A204.1 (cell line): ENCODE data around the gene SPATS2.

ENCODE experiments used
- FAIRE-seq: peaks from 2 replicates; lab custom pipeline; 2012; peaks lifted over from hg19 to GRCh38; lab: Jason Lieb, UNC

Gene SPATS2

DNA sequence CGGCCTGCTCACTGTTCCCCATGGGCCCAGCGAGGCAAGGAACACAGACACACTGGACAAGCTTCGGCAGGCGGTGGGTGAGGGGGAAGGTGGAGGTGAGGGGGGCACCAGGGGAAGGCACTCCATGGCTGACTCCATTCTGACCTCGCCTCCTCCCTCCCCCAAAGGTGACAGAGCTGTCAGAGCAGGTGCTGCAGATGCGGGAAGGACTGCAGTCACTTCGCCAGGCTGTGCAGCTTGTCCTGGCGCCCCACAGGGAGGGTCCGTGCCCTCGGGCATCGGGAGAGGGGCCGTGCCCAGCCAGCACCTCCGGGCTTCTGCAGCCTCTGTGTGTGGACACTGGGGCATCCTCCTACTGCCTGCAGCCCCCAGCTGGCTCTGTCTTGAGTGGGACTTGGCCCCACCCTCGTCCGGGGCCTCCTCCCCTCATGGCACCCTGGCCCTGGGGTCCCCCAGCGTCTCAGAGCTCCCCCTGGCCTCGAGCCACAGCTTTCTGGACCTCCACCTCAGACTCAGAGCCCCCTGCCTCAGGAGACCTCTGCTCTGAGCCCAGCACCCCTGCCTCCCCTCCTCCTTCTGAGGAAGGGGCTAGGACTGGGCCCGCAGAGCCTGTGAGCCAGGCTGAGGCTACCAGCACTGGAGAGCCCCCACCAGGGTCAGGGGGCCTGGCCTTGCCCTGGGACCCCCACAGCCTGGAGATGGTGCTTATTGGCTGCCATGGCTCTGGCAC lies 190.1 kb downstream of the SPATS2 start:
- FAIRE-seq = no peak

DNA sequence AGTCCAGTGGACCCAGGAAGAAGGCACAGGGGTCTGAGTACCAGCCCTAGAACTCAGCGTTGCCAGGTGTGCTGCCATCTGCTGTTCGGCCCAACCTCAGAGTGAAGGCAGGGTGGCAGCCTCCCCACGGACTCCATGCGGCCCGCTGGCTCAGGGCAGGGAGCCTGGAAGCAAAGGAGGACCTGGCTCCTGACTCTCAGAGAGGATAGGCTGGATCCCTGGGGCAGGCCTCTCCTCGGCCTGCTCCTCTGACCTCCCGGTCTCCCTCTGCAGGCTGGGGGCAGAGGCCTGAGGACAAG lies 190.6 kb downstream of the SPATS2 start:
- FAIRE-seq = no peak

DNA sequence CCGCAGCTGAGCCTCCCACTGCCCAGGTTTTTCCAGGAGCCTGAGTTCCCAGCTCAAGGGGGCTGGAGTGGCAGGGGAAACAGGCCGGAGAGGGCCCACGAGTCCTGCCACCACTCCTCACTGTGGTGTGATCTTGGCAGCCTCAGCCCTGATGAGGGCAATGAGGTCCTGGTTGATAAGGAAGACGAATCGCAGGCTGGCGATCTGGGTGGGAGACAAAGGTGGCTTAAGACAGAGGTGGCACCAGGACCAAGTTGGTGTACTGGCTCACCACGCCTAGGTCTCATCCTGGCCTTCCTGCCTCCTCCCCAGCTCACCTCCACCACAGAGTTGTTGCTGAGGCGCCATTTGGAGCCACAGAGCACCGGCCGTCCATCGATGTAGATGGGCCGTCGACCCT lies 191.3 kb downstream of the SPATS2 start:
- no peak for FAIRE-seq

DNA sequence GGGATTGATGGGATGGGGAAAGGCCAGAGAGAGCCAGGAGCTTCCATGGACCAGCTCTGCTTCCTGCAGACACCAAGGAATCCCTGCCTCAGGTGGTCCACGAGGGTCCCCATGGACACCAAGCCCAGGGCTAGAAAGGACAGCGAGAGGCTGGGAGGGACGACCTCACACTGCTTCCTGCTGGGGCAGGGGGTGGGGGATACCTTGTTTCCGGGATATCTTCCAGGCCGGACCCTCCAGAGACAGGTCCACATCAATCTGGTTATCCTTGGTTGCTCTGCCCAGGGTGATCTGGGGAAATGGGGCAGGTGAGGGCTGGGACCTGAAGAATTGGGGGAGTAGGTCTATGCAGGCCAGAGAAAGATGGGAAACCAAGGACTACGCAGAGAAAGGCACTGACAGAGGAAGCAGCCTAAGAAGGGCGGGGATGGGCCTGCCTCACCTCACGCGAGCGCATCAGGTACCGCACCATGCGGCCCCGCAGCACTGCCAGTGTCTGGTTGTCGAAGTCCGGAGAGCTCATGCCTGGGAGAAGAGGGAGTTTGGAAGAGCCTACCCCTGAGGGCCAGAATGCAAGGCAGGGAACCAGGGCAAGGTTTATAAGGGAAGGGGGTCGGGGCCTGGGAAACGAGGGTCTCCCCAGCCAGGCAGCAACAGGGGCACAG lies 191.9 kb downstream of the SPATS2 start:
- FAIRE-seq = no peak

DNA sequence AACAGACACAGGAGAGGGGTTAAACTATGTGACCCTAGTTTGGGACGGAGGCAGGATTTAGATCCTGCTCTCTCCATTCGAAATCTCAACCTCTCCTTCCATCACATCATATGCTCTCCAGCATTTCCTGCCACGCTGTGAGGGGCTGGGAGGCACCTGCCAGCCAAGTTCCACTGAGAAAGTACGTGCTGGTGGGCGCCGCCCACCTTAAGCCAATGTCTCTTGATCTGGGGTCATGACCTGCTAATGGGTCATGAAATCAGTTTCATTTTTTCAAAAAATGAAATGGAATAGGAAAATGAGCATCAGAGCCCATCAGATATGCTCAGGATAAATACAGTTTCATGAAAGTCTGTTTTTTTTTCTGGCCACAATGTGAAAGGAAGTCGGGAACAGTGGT lies 193.4 kb downstream of the SPATS2 start:
- FAIRE-seq = no peak

DNA sequence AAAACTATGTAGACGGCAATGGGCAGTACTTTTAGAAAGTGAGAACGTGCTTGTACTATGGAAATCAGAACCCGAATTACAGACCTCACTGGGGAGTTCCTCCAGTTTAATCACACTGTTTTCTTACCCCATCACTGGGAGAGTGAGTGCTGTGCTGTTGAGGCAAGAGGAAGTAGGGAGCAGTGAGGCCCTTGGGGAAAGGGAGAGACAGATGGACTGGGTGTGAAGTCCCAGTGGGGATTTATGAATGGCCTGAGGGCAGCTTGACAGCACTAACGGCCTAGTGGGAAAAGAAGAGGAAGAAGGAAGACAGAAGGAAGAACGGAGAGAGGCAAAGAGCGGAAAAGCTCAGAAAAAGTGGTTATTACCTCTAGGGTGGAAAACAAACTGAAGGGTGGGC lies 195.0 kb downstream of the SPATS2 start:
- FAIRE-seq = no peak

DNA sequence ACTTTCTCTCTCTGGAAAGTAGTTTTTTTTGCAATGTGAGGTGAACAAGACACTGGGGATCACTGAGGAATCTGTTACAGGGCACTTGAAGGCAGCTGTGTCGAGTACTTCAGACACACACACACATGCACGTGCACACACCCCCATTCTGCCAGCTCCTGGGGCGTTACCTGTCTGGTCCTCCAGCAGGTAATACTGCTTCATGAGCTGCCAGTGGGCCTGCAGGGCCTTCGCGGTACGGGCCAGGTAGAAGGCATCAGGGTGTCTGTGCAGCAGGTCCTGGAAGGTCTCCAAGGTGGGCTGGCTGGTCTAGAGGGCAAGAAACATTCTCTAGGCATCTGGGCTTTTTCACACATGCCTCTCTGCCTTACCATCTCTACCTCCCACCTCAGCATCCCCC lies 195.6 kb downstream of the SPATS2 start:
- no peak for FAIRE-seq

DNA sequence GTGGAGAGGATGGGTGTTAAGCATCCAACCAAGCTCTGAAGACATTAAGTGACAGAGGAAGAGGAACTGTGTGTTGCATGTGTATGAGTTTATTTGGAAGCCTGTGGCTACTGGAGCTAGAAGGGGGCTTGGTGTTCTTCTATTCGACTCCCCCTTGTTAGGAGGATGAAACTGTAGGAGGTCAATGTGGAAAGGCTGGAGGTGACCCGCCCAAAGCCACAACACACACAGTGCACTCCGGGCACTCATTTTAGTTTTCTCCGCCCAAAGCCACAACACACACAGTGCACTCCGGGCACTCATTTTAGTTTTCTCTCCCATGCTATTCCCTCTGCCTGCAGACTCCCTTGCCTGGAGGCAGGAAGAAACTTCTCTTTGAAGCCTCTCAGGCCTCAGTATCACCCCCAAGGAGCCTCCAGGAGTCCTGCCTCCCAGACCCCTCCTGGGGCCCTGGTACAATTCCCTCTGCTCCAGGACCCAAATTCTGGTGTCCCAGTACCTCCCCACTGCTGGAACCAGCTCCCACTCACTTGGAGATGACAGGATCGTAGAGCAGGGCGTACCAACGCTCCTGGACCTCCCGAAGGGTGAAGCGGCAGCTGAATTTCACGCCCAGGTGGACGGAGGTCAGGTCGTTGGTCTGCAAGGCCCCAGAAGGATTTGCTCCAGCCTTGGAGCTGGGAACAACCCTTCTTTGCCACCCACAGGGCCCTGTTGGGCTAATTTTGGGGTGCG lies 196.9 kb downstream of the SPATS2 start:
- FAIRE-seq = no peak

DNA sequence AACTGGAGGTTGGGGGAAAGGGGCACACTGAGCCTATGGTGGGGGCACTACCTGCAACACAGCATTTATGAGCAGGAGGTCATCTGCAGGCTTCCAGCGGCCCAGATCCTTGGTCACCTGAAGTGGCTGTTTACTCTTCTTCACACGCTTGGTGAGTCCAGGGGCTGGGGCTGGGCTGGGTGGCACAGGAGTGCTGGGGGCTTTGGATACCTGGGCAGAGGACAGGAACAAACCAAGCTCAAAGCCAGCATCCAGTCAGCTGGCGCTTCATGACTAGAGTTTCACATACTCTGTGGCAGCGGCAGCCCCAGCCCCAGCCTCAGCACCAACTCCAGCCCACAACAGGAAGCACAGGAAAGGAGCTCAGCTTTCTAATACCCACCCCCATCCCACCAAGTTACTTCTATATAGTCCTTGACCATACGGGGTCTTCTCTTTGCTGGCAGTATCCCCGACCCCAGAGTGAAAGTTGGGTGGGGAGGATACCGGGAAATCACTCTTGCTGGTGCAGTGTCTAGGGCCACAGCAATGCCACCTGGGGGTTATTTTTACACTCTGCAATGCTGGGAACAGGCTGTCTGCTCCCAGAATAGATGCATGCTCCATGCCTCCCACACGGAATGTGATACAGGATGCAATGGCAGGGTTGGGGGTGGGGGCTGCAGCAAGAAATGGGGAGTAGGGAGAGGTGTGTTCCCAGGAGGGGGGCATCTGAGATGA lies 197.6 kb downstream of the SPATS2 start:
- FAIRE-seq = no peak

DNA sequence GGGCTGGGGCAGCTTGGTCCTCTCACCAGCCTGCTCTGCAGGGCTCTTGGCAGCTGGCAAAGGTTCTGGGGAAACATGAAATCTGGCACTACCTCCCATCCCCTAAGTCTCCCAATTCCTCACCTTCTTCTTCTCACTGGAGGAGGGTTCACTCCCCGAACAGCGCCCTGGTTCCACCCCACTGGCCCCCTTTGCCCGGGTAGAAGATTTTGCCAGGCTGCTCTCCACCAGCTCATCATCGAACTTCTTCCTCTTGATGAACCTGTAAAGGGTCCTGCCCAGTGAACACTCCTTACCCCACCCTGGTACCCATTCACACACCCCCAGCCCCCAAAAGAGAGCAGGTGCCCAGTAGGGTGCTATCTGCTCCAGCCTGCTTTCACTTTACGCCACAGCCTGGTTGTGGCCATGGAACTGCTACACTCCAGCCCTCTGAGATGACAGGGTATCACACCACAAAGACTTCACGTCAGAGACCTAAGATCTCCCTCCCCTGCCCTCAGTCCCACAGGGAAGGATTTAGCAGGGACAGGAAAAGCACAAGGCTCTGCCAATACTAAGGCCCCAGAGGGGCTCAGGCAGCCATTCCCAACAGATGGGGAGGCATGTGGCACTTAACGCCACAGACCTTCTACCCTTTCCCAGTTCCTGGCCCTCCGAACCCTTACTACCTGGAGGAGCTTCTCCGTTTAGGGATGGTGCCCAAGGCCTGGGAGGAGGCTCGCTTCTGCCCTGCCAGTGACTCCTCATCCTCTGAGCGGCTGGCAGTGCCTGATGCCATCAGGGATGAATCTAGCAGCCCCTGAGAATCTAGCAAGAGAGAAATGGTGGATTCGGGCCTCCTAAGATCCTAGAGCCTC lies 198.4 kb downstream of the SPATS2 start:
- no peak for FAIRE-seq

DNA sequence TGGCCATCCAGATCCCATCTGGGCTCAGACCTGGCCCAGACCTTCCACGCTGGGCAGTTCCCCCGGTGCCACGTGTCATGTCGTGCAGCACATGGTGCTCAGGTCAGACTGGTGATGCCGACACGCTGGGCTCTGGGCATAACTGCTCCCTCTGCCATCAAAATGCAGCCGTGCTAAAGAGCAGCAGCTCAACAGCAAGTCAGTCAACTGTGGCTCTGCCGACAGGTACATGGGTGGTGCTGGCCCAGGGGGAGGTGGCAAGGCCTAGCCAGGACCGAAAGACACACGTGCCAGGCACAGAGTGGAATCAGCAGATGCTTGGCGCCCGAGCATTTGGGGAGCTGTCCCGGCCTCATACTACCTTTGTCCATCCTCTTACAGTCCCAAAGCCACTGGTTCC lies 199.1 kb downstream of the SPATS2 start:
- no peak for FAIRE-seq

DNA sequence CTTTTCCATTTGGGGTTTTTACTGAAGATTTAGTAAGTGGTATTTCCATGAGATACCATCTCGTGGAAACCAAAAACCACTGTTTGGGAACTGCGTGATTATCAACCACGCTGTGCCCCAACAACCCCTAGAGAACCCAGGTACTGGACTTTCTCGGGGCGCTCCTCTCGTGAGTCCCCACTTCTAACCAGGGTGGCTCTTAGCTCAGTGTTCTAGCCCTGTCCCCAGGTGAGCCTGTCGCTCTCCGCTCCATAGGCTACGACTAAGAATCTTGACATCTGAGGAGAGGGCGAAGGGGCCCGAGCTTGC lies 200.0 kb downstream of the SPATS2 start:
- FAIRE-seq = no peak

DNA sequence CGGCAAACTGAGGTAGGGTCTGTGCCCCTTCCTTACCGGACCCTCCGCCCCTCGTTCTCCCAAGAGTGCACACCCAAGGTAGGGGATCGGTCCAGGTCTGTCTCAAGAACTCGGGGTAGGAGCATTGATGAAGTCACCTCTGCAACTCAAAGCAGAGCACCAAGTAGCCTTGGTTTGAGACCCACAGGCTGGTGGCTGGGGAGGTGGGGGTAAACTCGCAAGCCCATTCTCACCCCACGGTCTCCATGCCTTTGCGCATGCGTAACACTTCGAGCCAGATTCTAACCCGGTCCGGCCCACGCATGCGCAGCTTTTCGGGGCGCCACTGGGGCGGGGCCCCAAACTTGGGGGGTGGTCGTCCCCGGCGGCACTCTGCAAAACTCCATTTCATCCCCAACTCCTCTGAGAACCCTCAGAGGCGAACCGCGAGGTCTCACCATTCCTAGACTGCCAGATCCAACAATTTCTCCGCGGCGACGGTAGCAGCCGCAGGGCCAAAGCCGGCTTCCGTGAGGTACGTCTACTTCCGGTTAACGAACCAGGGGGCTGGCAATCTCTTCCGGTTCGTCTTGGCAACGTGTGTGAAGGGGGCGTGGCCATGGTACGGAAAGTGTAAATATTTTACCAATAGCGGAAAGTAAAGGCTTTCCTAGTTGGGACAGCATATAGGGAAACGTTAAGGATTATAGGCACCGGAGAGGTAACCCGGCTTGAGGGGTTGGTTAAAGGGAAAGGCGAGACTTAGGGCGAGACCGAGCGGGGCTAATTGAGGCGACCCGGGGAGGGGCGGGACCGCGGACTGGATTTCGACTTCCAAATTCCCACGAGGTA lies 200.6 kb downstream of the SPATS2 start, which contains the start of gene MCRS1:
Gene MCRS1, minus strand, starts transcription at position 532 of the 831 bp plus-strand sequence. CDS start 1,411 bp downstream, outside the sequence.
- peak; percentile 56 for FAIRE-seq

DNA sequence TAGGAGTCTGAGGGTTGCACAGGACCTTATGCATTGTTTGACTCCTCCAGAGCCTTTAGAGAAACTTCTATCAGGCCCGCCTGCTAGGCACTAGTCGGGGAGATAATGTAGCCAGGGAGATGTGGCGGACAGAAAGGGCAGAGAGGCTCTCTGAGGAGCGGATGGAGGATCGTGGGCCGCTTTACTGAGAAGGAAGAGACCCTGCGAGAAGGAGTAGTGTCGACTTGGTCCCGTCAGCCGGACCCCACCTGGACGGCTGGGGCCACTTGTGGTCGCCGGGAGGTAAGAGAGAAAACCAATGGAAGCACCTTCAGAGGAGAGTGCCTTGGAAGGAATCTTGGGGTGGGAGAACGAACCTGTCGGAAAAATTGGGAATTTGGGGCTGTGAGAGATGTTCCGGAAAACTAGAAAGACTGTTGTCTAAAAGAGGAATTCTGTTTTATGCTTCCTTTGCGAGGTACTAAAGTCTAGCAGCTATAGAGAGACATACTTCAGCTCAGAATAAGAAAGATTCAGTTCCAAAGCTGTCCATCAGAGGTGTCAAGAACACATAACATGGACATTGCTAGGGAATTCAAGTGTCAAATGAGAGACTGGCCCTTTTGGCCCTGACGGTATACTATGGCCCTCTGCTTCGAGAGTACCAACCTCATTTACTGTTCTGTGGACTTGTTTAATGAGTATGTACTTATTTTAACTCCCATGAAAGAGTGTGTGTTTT lies 201.3 kb downstream of the SPATS2 start:
- no peak for FAIRE-seq
